GM12878 (cell line): ENCODE results near the gene PYGO2. TPM values are rescaled to one million over a fixed set of nuclear protein-coding genes. Genes with fewer than 3 reads are reported as not detected.

Source experiments
- EED ChIP-seq: sonication (generic); IDR thresholded peaks from 2 replicates; pipeline ENCODE4 v1.6.1; 2016; ENCODE audit warnings: antibody characterized with exemption, low read depth
- EGR1 ChIP-seq, 2 experiments: IDR thresholded peaks; 1 replicate in 1 of 2; 2 replicates in 1 of 2; pipeline ENCODE4 v1.6.1; 2011 to 2012; ENCODE audit warnings: low read depth in 2 of 2, low read length in 2 of 2, borderline replicate concordance in 1 of 2, mild to moderate bottlenecking in 1 of 2, moderate library complexity in 1 of 2
- FOS ChIP-seq: IDR thresholded peaks from 3 replicates; pipeline ENCODE4 v1.6.1; 2011; ENCODE audit warnings: borderline replicate concordance; ENCODE audit not compliant: insufficient read length; ENCODE audit errors: extremely low read depth
- IKZF2 ChIP-seq, 2 experiments: fragments of 450-650 bp; IDR thresholded peaks; 2 replicates each; pipeline ENCODE4 v1.6.1; 2017; ENCODE audit warnings: mild to moderate bottlenecking in 2 of 2, moderate library complexity in 2 of 2
- KAT2A ChIP-seq: conservative IDR thresholded peaks from 2 replicates; pipeline ENCODE4 v1.6.1; 2011; ENCODE audit warnings: low read depth, low read length; ENCODE audit not compliant: control insufficient read depth
- MEF2B ChIP-seq: fragments of 450-650 bp; IDR thresholded peaks from 2 replicates; pipeline ENCODE4 v1.6.1; 2018; ENCODE audit warnings: mild to moderate bottlenecking, moderate library complexity; ENCODE audit not compliant: partially characterized antibody, poor library complexity, severe bottlenecking
- NFIC ChIP-seq: IDR thresholded peaks from 2 replicates; pipeline ENCODE4 v1.6.1; 2012; ENCODE audit warnings: low read depth, mild to moderate bottlenecking, inconsistent platforms, low read length, moderate library complexity
- NFXL1 ChIP-seq: fragments of 450-650 bp; IDR thresholded peaks from 2 replicates; pipeline ENCODE4 v1.6.1; 2017; ENCODE audit warnings: antibody characterized with exemption, mild to moderate bottlenecking, borderline replicate concordance
- PML ChIP-seq: IDR thresholded peaks from 2 replicates; pipeline ENCODE4 v1.6.1; 2012; ENCODE audit warnings: low read length, inconsistent platforms
- RCOR1 ChIP-seq: conservative IDR thresholded peaks from 2 replicates; pipeline ENCODE4 v1.6.1; 2012; ENCODE audit warnings: low read depth, low read length, improper control_type of control experiment
- SMAD5 ChIP-seq: IDR thresholded peaks from 2 replicates; pipeline ENCODE4 v1.6.1; 2016; ENCODE audit warnings: antibody characterized with exemption, low read depth
- TAF1 ChIP-seq: IDR thresholded peaks from 2 replicates; pipeline ENCODE4 v1.6.1; 2011; ENCODE audit warnings: mild to moderate bottlenecking, low read depth, low read length, borderline replicate concordance
- ZBED1 ChIP-seq: IDR thresholded peaks from 2 replicates; pipeline ENCODE4 v1.6.1; 2016; ENCODE audit warnings: borderline replicate concordance
- ZSCAN29 ChIP-seq: fragments of 450-650 bp; IDR thresholded peaks from 2 replicates; pipeline ENCODE4 v1.6.1; 2017; ENCODE audit warnings: mild to moderate bottlenecking, moderate library complexity
- polyA plus RNA-seq, 11 experiments: library from polyadenylated mRNA; depleted of rRNA in 4 of 11; unstranded in 6 of 11; stranded (reverse) in 5 of 11; fragments of >200 nt; fragmentation: Nextera tagmentation in 4 of 11; fragmentation: Illumina TruSeq in 1 of 11; extraction: Ambion mirVana in 4 of 11; extraction: Trizol in 1 of 11; gene quantifications; 1 replicate in 1 of 11; 2 replicates in 10 of 11; pipeline versions ENCODE4 v1.2.1 to v1.2.3, GENCODE V29; 2011 to 2016; ENCODE audit warnings: inconsistent platforms in 2 of 11, missing spikeins in 2 of 11, low read depth in 1 of 11
- total RNA-seq, 4 experiments: library from RNA; depleted of rRNA in 3 of 4; stranded (reverse); fragments of >200 nt in 3 of 4; fragmentation: Illumina TruSeq in 1 of 4; extraction: Trizol in 1 of 4; gene quantifications; 2 replicates each; pipeline versions ENCODE4 v1.2.1 to v1.2.3, GENCODE V29; 2013 to 2021
- TF ChIP-seq, protein P1 (sequence below): fragments of 450-650 bp; formaldehyde crosslinking; IDR thresholded peaks from 2 replicates; pipeline ENCODE4 v1.5.0; 2022; ENCODE audit warnings: mild to moderate bottlenecking, missing genetic modification characterization
- TF ChIP-seq, protein P2 (sequence below): IDR thresholded peaks from 2 replicates; pipeline ENCODE4 v1.6.1; 2011; ENCODE audit warnings: low read depth, low read length, improper control_type of control experiment, borderline replicate concordance
- TF ChIP-seq, protein P3 (sequence below): fragments of 450-650 bp; IDR thresholded peaks from 2 replicates; pipeline ENCODE4 v1.6.1; 2017; ENCODE audit warnings: low read depth, mild to moderate bottlenecking, moderate library complexity
- TF ChIP-seq, protein P4 (sequence below): IDR thresholded peaks from 2 replicates; pipeline ENCODE4 v1.6.1; 2012; ENCODE audit warnings: mild to moderate bottlenecking, low read depth, low read length

Gene PYGO2
- total and polyA plus RNA-seq, 10 of the 15 experiments (the other 5 are each of a cell fraction or from before 2014, with no cell fraction given): 8.1 to 33.8 (median 23.5) TPM

DNA sequence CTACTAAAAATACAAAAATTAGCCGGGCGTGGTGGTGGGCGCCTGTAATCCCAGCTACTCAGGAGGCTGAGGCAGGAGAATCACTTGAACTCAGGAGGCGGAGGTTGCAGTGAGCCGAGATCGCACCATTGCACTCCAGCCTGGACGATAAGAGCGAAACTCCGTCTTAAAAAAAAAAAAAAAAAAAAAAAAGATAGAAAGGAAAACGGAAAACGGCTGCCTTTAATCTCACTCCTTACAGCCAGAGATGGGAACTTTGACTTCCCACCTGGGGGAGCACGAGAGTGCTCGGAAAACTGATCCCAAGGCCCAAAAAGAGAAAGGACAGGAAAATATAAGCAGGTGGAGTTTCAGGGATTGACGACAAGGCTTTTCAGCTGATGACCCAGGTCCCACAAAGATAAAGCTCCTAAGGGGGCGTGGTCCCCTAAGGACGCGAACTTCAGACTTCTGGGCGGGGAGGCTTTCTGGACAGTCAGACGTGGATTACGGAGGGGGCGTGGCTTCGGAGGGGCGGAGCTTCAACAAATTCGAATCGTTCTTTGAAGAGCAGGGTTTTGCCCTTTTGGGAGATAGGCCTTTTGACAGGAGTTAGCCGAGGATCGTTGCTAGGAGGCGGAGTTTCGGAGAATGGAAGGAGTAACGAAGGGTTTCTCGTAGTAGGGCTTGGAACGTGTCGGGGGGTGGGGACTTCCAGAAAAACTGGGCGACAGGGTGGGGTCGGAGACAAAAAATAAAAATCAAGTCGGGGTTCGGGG is 11.9 kb upstream of the PYGO2 start (continued):
- TF ChIP-seq, protein P1, sequence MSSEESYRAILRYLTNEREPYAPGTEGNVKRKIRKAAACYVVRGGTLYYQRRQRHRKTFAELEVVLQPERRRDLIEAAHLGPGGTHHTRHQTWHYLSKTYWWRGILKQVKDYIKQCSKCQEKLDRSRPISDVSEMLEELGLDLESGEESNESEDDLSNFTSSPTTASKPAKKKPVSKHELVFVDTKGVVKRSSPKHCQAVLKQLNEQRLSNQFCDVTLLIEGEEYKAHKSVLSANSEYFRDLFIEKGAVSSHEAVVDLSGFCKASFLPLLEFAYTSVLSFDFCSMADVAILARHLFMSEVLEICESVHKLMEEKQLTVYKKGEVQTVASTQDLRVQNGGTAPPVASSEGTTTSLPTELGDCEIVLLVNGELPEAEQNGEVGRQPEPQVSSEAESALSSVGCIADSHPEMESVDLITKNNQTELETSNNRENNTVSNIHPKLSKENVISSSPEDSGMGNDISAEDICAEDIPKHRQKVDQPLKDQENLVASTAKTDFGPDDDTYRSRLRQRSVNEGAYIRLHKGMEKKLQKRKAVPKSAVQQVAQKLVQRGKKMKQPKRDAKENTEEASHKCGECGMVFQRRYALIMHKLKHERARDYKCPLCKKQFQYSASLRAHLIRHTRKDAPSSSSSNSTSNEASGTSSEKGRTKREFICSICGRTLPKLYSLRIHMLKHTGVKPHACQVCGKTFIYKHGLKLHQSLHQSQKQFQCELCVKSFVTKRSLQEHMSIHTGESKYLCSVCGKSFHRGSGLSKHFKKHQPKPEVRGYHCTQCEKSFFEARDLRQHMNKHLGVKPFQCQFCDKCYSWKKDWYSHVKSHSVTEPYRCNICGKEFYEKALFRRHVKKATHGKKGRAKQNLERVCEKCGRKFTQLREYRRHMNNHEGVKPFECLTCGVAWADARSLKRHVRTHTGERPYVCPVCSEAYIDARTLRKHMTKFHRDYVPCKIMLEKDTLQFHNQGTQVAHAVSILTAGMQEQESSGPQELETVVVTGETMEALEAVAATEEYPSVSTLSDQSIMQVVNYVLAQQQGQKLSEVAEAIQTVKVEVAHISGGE (CRISPR knock-in tag): no peak
- TF ChIP-seq MEF2B: peak; percentile 72
- TF ChIP-seq IKZF2 (IDR thresholded peaks at IDR 0.05): peak; percentile 43 to 48; a peak in 1 of 4 replicates
- TF ChIP-seq, protein P2, sequence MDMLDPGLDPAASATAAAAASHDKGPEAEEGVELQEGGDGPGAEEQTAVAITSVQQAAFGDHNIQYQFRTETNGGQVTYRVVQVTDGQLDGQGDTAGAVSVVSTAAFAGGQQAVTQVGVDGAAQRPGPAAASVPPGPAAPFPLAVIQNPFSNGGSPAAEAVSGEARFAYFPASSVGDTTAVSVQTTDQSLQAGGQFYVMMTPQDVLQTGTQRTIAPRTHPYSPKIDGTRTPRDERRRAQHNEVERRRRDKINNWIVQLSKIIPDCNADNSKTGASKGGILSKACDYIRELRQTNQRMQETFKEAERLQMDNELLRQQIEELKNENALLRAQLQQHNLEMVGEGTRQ: no peak
- peak; percentile 69 for TF ChIP-seq TAF1
- no peak for TF ChIP-seq FOS
- TF ChIP-seq, protein P3, sequence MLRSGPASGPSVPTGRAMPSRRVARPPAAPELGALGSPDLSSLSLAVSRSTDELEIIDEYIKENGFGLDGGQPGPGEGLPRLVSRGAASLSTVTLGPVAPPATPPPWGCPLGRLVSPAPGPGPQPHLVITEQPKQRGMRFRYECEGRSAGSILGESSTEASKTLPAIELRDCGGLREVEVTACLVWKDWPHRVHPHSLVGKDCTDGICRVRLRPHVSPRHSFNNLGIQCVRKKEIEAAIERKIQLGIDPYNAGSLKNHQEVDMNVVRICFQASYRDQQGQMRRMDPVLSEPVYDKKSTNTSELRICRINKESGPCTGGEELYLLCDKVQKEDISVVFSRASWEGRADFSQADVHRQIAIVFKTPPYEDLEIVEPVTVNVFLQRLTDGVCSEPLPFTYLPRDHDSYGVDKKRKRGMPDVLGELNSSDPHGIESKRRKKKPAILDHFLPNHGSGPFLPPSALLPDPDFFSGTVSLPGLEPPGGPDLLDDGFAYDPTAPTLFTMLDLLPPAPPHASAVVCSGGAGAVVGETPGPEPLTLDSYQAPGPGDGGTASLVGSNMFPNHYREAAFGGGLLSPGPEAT: no peak; the same call in 1 of the 2 replicates
- no peak for TF ChIP-seq EGR1 (IDR thresholded peaks at IDR 0.05; ENCODE audit: borderline replicate concordance in 1 of 2, low read depth in 2 of 2, low read length in 2 of 2)
- no peak for TF ChIP-seq EED
- no peak for TF ChIP-seq KAT2A
- TF ChIP-seq, protein P4, sequence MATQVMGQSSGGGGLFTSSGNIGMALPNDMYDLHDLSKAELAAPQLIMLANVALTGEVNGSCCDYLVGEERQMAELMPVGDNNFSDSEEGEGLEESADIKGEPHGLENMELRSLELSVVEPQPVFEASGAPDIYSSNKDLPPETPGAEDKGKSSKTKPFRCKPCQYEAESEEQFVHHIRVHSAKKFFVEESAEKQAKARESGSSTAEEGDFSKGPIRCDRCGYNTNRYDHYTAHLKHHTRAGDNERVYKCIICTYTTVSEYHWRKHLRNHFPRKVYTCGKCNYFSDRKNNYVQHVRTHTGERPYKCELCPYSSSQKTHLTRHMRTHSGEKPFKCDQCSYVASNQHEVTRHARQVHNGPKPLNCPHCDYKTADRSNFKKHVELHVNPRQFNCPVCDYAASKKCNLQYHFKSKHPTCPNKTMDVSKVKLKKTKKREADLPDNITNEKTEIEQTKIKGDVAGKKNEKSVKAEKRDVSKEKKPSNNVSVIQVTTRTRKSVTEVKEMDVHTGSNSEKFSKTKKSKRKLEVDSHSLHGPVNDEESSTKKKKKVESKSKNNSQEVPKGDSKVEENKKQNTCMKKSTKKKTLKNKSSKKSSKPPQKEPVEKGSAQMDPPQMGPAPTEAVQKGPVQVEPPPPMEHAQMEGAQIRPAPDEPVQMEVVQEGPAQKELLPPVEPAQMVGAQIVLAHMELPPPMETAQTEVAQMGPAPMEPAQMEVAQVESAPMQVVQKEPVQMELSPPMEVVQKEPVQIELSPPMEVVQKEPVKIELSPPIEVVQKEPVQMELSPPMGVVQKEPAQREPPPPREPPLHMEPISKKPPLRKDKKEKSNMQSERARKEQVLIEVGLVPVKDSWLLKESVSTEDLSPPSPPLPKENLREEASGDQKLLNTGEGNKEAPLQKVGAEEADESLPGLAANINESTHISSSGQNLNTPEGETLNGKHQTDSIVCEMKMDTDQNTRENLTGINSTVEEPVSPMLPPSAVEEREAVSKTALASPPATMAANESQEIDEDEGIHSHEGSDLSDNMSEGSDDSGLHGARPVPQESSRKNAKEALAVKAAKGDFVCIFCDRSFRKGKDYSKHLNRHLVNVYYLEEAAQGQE: no peak
- peak; percentile 79 for TF ChIP-seq ZSCAN29
- no peak for TF ChIP-seq NFXL1
- no peak for TF ChIP-seq PML
- TF ChIP-seq SMAD5: peak; percentile 59; the same call in 1 of the 2 replicates
- no peak for TF ChIP-seq ZBED1
- TF ChIP-seq RCOR1: no peak
- no peak for TF ChIP-seq NFIC
